HCT116 (cell line): ENCODE measurements around the gene FERMT3. TPM values are rescaled to one million over a fixed set of nuclear protein-coding genes. Genes with fewer than 3 reads are reported as not detected.

Experiments used
- ATAC-seq: fragments of 200-7000 bp; cut with Tn5 transposase; 2 replicates; pipeline ENCODE4 v1.9.1; 2020; ENCODE audit warnings: mild to moderate bottlenecking, moderate library complexity
- BruUV-seq: library from RNA; stranded (reverse); fragments of 400-500 nt; replicated peaks from 2 replicates; lab custom pipeline; 2021; lab: Mats Ljungman, UMichigan
- CTCF ChIA-PET: fragments of 300-600 bp; sonication (Branson Sonifier 250); formaldehyde crosslinking; loops from one replicate; lab custom pipeline; 2021; ENCODE audit warnings: antibody characterized with exemption; lab: Charles Lee
- POLR2A ChIA-PET: fragments of 300-600, 350-600 bp; sonication (Branson Sonifier 250); formaldehyde crosslinking; loops from one replicate; lab custom pipeline; 2021; ENCODE audit warnings: antibody characterized with exemption; lab: Charles Lee
- RAD21 ChIA-PET, 2 experiments: fragments of 300-600 bp; sonication (Branson Sonifier 250); formaldehyde crosslinking; loops; one replicate each; lab custom pipeline; 2023; ENCODE audit warnings: low total read pairs in 2 of 2; ENCODE audit not compliant: uncharacterized antibody in 2 of 2, unreplicated experiment in 2 of 2, low non-redundant PET in 1 of 2; lab: Charles Lee
- DNase-seq: peaks from one replicate; pipeline ENCODE4 v3.0.0-alpha.2; 2010; ENCODE audit warnings: low read depth, low spot score
- H2AFZ ChIP-seq: fragments of 200-600 bp; shearing (Covaris generic), sonication (generic); 2 replicates; pipeline ENCODE4 v1.6.1; 2017; ENCODE audit warnings: low read depth, mixed run types, mixed read lengths, antibody characterized with exemption, low read length; ENCODE audit not compliant: poor library complexity, severe bottlenecking
- H3K27ac ChIP-seq: 2 replicates; pipeline ENCODE4 v1.5.1; 2012; ENCODE audit warnings: low read depth, low read length
- H3K27me3 ChIP-seq: fragments of 200-600 bp; sonication (generic); 2 replicates; pipeline ENCODE4 v1.6.1; 2016; ENCODE audit warnings: mixed run types, low read length, mixed read lengths; ENCODE audit not compliant: insufficient read depth
- H3K36me3 ChIP-seq, 2 experiments: fragments of 200-500 bp in 1 of 2; fragments of 200-600 bp in 1 of 2; sonication (Bioruptor generic) in 1 of 2; sonication (generic) in 1 of 2; 2 replicates each; pipeline versions ENCODE4 v1.5.1 to v1.6.1; 2014 to 2016; ENCODE audit warnings: low read length in 2 of 2, inconsistent platforms in 1 of 2, mixed read lengths in 1 of 2, mixed run types in 1 of 2; ENCODE audit not compliant: insufficient read depth in 2 of 2, control insufficient read depth in 1 of 2
- H3K4me1 ChIP-seq, 2 experiments: fragments of 200-600 bp in 1 of 2; sonication (generic) in 1 of 2; 2 replicates each; pipeline versions ENCODE4 v1.5.1 to v1.6.1; 2012 to 2017; ENCODE audit warnings: low read length in 2 of 2, inconsistent platforms in 1 of 2, mild to moderate bottlenecking in 1 of 2, mixed read lengths in 1 of 2, mixed run types in 1 of 2, moderate library complexity in 1 of 2; ENCODE audit not compliant: insufficient read depth in 2 of 2, control insufficient read depth in 1 of 2
- H3K4me2 ChIP-seq: fragments of 200-600 bp; sonication (generic); 2 replicates; pipeline ENCODE4 v1.6.1; 2017; ENCODE audit warnings: mixed run types, low read length, mixed read lengths
- H3K4me3 ChIP-seq, 2 experiments: fragments of 200-600 bp in 1 of 2; sonication (generic) in 1 of 2; replicated peaks in 1 of 2; 2 replicates each; pipeline ENCODE4 v1.5.1; 2011 to 2016; ENCODE audit warnings: low read length in 2 of 2, control low read depth in 1 of 2, low read depth in 1 of 2, mild to moderate bottlenecking in 1 of 2, mixed read lengths in 1 of 2, mixed run types in 1 of 2
- H3K79me2 ChIP-seq: fragments of 200-600 bp; sonication (generic); 2 replicates; pipeline ENCODE4 v1.6.1; 2017; ENCODE audit warnings: mild to moderate bottlenecking, mixed run types, low read length, moderate library complexity, mixed read lengths; ENCODE audit not compliant: insufficient read depth
- H3K9ac ChIP-seq: fragments of 200-600 bp; sonication (generic); 2 replicates; pipeline ENCODE4 v1.6.1; 2016; ENCODE audit warnings: low read length, mixed read lengths
- H3K9me2 ChIP-seq: fragments of 200-600 bp; sonication (generic), shearing (Covaris generic); 2 replicates; pipeline ENCODE4 v1.6.1; 2017; ENCODE audit warnings: mixed run types, mild to moderate bottlenecking, moderate library complexity; ENCODE audit not compliant: insufficient read depth
- H3K9me3 ChIP-seq, 2 experiments: fragments of 200-500 bp in 1 of 2; fragments of 200-600 bp in 1 of 2; sonication (Bioruptor generic) in 1 of 2; sonication (generic) in 1 of 2; 2 replicates each; pipeline ENCODE4 v1.6.1; 2014 to 2017; ENCODE audit warnings: low read length in 2 of 2, mixed read lengths in 2 of 2, inconsistent platforms in 1 of 2, low read depth in 1 of 2, mild to moderate bottlenecking in 1 of 2, mixed run types in 1 of 2, moderate library complexity in 1 of 2; ENCODE audit not compliant: control insufficient read depth in 1 of 2, insufficient read depth in 1 of 2
- H4K20me1 ChIP-seq: fragments of 200-600 bp; sonication (generic), shearing (Covaris generic); 2 replicates; pipeline ENCODE4 v1.6.1; 2017; ENCODE audit warnings: mixed run types, mild to moderate bottlenecking, moderate library complexity; ENCODE audit not compliant: insufficient read depth
- POLR2A ChIP-seq: IDR thresholded peaks from 2 replicates; pipeline ENCODE4 v1.7.0; 2011; ENCODE audit warnings: borderline replicate concordance; ENCODE audit not compliant: insufficient read depth, insufficient read length; ENCODE audit errors: extremely low read depth
- POLR2AphosphoS5 ChIP-seq: IDR thresholded peaks from 2 replicates; pipeline ENCODE4 v1.6.1; 2011; ENCODE audit warnings: mild to moderate bottlenecking, low read depth, low read length, moderate library complexity
- RAD21 ChIP-seq: IDR thresholded peaks from 2 replicates; pipeline ENCODE4 v1.6.1; 2012; ENCODE audit warnings: low read depth, mild to moderate bottlenecking
- SRF ChIP-seq: IDR thresholded peaks from 2 replicates; pipeline ENCODE4 v1.6.1; 2012; ENCODE audit warnings: low read depth
- ZFX ChIP-seq: fragments of 450-650 bp; IDR thresholded peaks from 2 replicates; pipeline ENCODE4 v1.6.1; 2017
- intact Hi-C: fragments of 100-400 bp; cut with micrococcal nuclease; formaldehyde crosslinking; loops from 2 replicates; pipeline ENCODE4 v1.10.0; 2022
- total RNA-seq: library from RNA; stranded (reverse); gene quantifications from one replicate; pipeline ENCODE4 v1.2.1, GENCODE V29; 2021; ENCODE audit not compliant: unreplicated experiment

The FERMT3 gene
- total RNA-seq, 1 experiment from 2014 or later: 4.3 TPM

DNA sequence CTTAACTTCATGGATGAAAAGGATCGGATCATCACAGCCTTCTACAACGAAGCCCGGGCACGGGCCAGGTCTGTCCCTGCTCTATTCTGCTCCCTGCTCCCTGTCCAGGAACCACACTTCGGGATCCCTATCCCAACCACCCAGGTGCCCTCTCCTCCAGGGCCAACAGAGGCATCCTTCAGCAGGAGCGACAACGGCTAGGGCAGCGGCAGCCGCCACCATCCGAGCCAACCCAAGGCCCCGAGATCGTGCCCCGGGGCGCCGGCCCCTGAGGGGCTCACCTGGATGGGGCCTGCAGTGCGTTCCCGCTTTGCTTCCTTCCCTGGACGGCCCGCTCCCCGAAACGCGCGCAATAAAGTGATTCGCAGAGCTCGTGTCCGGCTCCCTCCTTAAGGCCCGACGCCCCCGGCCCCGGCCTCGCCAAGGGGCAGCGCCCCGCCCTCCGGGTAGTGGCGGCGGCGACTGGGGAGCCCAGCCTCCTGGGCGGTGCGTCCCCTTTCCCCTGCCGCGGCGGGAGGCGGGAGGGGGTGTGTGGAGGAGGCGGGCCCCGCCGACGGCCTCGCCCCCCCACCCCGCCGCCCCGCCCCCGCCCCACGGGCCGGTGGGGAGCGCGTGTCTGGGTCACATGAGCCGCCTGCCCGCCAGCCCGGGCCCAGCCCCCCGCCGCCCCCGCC lies 27.5 kb downstream of the FERMT3 start, which contains the start of gene VEGFB:
Gene VEGFB (plus strand): TSS at position 672 of the 674 bp plus-strand sequence. CDS start 250 bp downstream, outside the sequence.
- Histone ChIP-seq H4K20me1 (no peaks in the 10 kb centered on the region), H3K9me3 (no peaks in the 10 kb centered on the region), H3K27ac (peak within 1 kb of the TSS; percentile 87), H2AFZ (no peak within 1 kb of the TSS)
- TSS peak; percentile 55 for BruUV-seq
- POLR2A ChIA-PET: interaction anchor here (1.2 to 3.1 kb wide), 2 partner anchors 7 to 70 kb away, joined by 3 to 11 read pairs; partner anchors contain the start of gene FKBP2
- DNase-seq: no peak
- TF ChIP-seq ZFX (peak; percentile 43; the same call in 1 of the 2 replicates), POLR2AphosphoS5 (peak; percentile 76), RAD21 (no peak)
- TF ChIP-seq, all 23 proteins: peak for 2
- intact Hi-C loops: no loop called here
- H3K9me2 ChIP-seq: no peaks in the 10 kb centered on the region
- peak within 1 kb of the TSS; percentile 100 for H3K4me2 ChIP-seq
- 0 out of 4 replicates have a peak, but pooled peaks cover 0 to 8% of the 10 kb centered on the region in 2 experiments for H3K36me3 ChIP-seq
- RAD21 ChIA-PET: no interaction called here
- ATAC-seq: peak; percentile 71
- CTCF ChIA-PET: no interaction called here
- peaks cover 8% of the 10 kb centered on the region for H3K79me2 ChIP-seq
- no peaks in the 10 kb centered on the region for H3K27me3 ChIP-seq
- peak within 1 kb of the TSS; percentile 78 for H3K9ac ChIP-seq
- H3K4me3 ChIP-seq: peak within 1 kb of the TSS; percentile 63 to 79
- H3K4me1 ChIP-seq: peaks cover 26 to 66% of the 10 kb centered on the region in 2 experiments

DNA sequence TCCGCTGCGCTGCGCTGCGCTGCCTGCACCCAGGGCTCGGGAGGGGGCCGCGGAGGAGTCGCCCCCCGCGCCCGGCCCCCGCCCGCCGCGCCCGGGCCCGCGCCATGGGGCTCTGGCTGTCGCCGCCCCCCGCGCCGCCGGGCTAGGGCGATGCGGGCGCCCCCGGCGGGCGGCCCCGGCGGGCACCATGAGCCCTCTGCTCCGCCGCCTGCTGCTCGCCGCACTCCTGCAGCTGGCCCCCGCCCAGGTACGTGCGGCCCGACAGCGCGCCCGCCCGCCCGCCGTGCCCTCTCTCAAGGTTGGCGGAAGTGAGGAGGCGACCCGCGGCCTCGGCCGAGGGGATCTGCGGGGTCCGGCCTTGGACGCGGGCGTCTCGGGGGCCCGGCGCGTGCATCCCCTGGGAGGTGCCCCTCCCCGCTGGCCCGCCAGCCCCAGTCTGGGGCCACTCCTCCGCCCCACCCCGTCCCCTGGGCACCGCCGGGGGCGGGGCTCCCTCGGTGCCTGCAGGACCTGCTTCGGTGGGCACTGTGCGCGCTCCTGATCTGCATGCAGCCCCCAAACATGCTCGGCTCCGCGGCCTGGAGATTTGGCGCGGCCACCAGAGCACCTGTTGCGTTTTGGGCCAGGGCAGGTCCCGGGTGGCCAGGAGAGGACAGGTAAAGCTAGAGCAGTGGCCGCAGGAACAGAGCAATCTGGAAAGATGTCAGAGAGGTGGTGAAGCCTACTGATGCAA lies 28.3 kb downstream of the FERMT3 start:
- H2AFZ ChIP-seq: no peak overlapping the region
- intact Hi-C loops: no loop called here
- H4K20me1 ChIP-seq: no peaks in the 10 kb centered on the region
- no peaks in the 10 kb centered on the region for H3K9me3 ChIP-seq
- TF ChIP-seq POLR2A: peak; percentile 22
- no peak for TF ChIP-seq SRF
- TF ChIP-seq POLR2AphosphoS5: peak; percentile 60
- ChIA-PET POLR2A (interaction anchor here (1.0 to 1.2 kb wide), 2 partner anchors 17 to 70 kb away, joined by 3 read pairs; no protein-coding TSS in a partner anchor), RAD21 (no interaction called here), CTCF (no interaction called here)
- H3K27me3 ChIP-seq: no peaks in the 10 kb centered on the region
- no peaks in the 10 kb centered on the region for H3K9me2 ChIP-seq
- H3K27ac ChIP-seq: peak overlapping the region; percentile 87
- H3K36me3 ChIP-seq: 0 out of 4 replicates have a peak, but pooled peaks cover 0 to 8% of the 10 kb centered on the region in 2 experiments
- peak overlapping the region; percentile 75 for H3K9ac ChIP-seq
- peaks cover 8% of the 10 kb centered on the region for H3K79me2 ChIP-seq
- ATAC-seq (peak; percentile 63), DNase-seq (no peak)
- H3K4me2 ChIP-seq: peak overlapping the region; percentile 100
- H3K4me3 ChIP-seq: peak overlapping the region; percentile 55 to 79
- peaks cover 26 to 66% of the 10 kb centered on the region in 2 experiments for H3K4me1 ChIP-seq
- BruUV-seq: no TSS peak
